ENCODE data around the gene TEF.

DNA sequence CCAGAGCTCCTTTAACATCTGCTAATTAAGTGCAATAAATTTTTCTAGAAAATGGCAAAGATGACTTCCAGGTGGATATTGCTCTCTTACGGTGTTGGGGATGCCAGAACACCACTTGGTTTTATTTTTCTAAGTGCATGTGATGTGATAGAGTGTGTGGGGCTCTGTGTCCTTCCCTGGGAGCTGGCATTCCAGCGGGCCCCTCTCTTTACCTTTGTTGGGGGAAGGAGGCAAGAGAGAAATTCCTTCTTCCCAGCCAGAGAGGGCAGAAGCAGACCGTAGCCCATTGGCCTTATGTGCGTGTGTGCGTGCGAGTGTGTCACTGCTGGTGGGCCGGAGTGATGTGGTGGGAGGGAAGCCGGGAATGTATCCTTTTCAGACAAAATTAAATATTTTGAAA, 17.2 kb downstream of the TEF start:
- TF ChIP-seq POLR2AphosphoS5 (IDR thresholded peaks at IDR 0.05) (no peak), POLR2A (IDR thresholded peaks at IDR 0.05) (no peak)

Data from sigmoid colon (tissue), 4 donors.